ENCODE measurements around the gene PGA3.
"Not testable (repeated sequence)": the region's sequence is repeated elsewhere in the genome, so short reads cannot be mapped to it uniquely, and the experiment has no call there.

GRCh38 chr11:61229458-61229857 is 26.1 kb downstream of the PGA3 start:
- TF ChIP-seq CTCF (tag by site-specific recombination; IDR thresholded peaks at IDR 0.05); ZNF426 (tag by site-specific recombination; IDR thresholded peaks at IDR 0.05); REST (tag by site-specific recombination; IDR thresholded peaks at IDR 0.05); MYNN (tag by site-specific recombination; IDR thresholded peaks at IDR 0.05; ENCODE audit: borderline replicate concordance); ZFP69B (tag by site-specific recombination; IDR thresholded peaks at IDR 0.05); ZNF274 (IDR thresholded peaks at IDR 0.05; ENCODE audit: low read length); ZNF274 (tag by site-specific recombination; IDR thresholded peaks at IDR 0.05; ENCODE audit: borderline replicate concordance): not testable (repeated sequence)
- TF ChIP-seq, protein P1, sequence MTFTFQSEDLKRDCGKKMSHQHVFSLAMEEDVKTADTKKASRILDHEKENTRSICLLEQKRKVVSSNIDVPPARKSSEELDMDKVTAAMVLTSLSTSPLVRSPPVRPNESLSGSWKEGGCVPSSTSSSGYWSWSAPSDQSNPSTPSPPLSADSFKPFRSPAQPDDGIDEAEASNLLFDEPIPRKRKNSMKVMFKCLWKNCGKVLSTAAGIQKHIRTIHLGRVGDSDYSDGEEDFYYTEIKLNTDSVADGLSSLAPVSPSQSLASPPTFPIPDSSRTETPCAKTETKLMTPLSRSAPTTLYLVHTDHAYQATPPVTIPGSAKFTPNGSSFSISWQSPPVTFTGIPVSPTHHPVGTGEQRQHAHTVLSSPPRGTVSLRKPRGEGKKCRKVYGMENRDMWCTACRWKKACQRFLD (tag by site-specific recombination; IDR thresholded peaks at IDR 0.05) = not testable (repeated sequence)
- TF ChIP-seq, protein P2, sequence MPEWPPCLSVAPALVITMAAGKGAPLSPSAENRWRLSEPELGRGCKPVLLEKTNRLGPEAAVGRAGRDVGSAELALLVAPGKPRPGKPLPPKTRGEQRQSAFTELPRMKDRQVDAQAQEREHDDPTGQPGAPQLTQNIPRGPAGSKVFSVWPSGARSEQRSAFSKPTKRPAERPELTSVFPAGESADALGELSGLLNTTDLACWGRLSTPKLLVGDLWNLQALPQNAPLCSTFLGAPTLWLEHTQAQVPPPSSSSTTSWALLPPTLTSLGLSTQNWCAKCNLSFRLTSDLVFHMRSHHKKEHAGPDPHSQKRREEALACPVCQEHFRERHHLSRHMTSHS (tag by site-specific recombination; IDR thresholded peaks at IDR 0.05) = not testable (repeated sequence)
- TF ChIP-seq, protein P3, sequence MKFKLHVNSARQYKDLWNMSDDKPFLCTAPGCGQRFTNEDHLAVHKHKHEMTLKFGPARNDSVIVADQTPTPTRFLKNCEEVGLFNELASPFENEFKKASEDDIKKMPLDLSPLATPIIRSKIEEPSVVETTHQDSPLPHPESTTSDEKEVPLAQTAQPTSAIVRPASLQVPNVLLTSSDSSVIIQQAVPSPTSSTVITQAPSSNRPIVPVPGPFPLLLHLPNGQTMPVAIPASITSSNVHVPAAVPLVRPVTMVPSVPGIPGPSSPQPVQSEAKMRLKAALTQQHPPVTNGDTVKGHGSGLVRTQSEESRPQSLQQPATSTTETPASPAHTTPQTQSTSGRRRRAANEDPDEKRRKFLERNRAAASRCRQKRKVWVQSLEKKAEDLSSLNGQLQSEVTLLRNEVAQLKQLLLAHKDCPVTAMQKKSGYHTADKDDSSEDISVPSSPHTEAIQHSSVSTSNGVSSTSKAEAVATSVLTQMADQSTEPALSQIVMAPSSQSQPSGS (tag by site-specific recombination; IDR thresholded peaks at IDR 0.05; ENCODE audit: low read depth) = not testable (repeated sequence)
